Measurements from ENCODE around the gene LRRC3C.

GRCh38 chr17:39916918-39917317, 10.6 kb upstream of the LRRC3C start:
- TF ChIP-seq CTCF (IDR thresholded peaks at IDR 0.05; ENCODE audit: poor library complexity, severe bottlenecking), result no peak
- no peak for TF ChIP-seq EZH2 (IDR thresholded peaks at IDR 0.05; ENCODE audit: borderline replicate concordance, insufficient read depth, low read length, poor library complexity, severe bottlenecking)
- no peak for TF ChIP-seq EP300 (conservative IDR thresholded peaks at IDR 0.05; ENCODE audit: poor library complexity, severe bottlenecking)
- TF ChIP-seq RAD21 (conservative IDR thresholded peaks at IDR 0.05), result no peak
- no peak for TF ChIP-seq POLR2AphosphoS5 (IDR thresholded peaks at IDR 0.05)
- no peak for TF ChIP-seq MXI1 (conservative IDR thresholded peaks at IDR 0.05; ENCODE audit: poor library complexity, severe bottlenecking)

Data from neural cell (in vitro differentiated cells).